HL-60/S4 treated with phorbol 12-myristate 13-acetate at 8.2 ng/mL for 4 days and 3 days (cell line): ENCODE data around the gene TFPI2.

Experiments
- in situ Hi-C: fragments of 300-500 bp; cut with MboI; formaldehyde crosslinking; loops from 2 replicates; pipeline ENCODE4 v1.15.0; 2022; ENCODE audit warnings: low sequenced_read_pairs

Gene TFPI2

GRCh38 chr7:93910076-93910994, 19.8 kb upstream of the TFPI2 start:
- in situ Hi-C loops = no loop called here

- in situ Hi-C loops = no loop called here
These were observed 15.7 kb upstream of the TFPI2 start, which contains the start of gene GNGT1 for GRCh38 chr7:93906267-93906666. Gene GNGT1, plus strand, starts transcription at chr7:93906567. Its CDS starts 180 bp downstream, at chr7:93906747.

- in situ Hi-C loops = no loop called here
These were observed 12.3 kb upstream of the TFPI2 start for GRCh38 chr7:93902777-93903423.

GRCh38 chr7:93897680-93898079, 7.1 kb upstream of the TFPI2 start:
- in situ Hi-C loops = no loop called here

GRCh38 chr7:93895859-93896600, 5.5 kb upstream of the TFPI2 start:
- in situ Hi-C loops = no loop called here

- in situ Hi-C loops = no loop called here
These were observed 4.5 kb upstream of the TFPI2 start for GRCh38 chr7:93894966-93895640.

GRCh38 chr7:93894426-93894825, 3.9 kb upstream of the TFPI2 start:
- in situ Hi-C loops = no loop called here

- in situ Hi-C loops = no loop called here
These were observed 501 bp downstream of the TFPI2 start for GRCh38 chr7:93890041-93890463.

- in situ Hi-C loops = no loop called here
These were observed 1.3 kb downstream of the TFPI2 start for GRCh38 chr7:93889261-93889660.

- in situ Hi-C loops = no loop called here
These were observed 6.0 kb downstream of the TFPI2 start for GRCh38 chr7:93884541-93884940.

- in situ Hi-C loops = no loop called here
These were observed 6.6 kb downstream of the TFPI2 start for GRCh38 chr7:93883917-93884345.

- in situ Hi-C loops = no loop called here
These were observed 7.3 kb downstream of the TFPI2 start for GRCh38 chr7:93883078-93883916.

GRCh38 chr7:93882468-93882867, 8.1 kb downstream of the TFPI2 start:
- in situ Hi-C loops = no loop called here

- in situ Hi-C loops = no loop called here
These were observed 11.2 kb downstream of the TFPI2 start for GRCh38 chr7:93879356-93879755.

GRCh38 chr7:93877742-93878141, 12.8 kb downstream of the TFPI2 start:
- in situ Hi-C loops = no loop called here

- in situ Hi-C loops = no loop called here
These were observed 16.5 kb downstream of the TFPI2 start for GRCh38 chr7:93873998-93874574.

GRCh38 chr7:93866886-93867285, 23.7 kb downstream of the TFPI2 start:
- in situ Hi-C loops = no loop called here

GRCh38 chr7:93862651-93863050, 27.9 kb downstream of the TFPI2 start:
- in situ Hi-C loops = no loop called here

GRCh38 chr7:93861325-93861949, 29.1 kb downstream of the TFPI2 start:
- in situ Hi-C loops = no loop called here
